GM23338 (cell line): ENCODE data around the gene ADGRG2. TPM values are rescaled to one million over a fixed set of nuclear protein-coding genes. Genes with fewer than 3 reads are reported as not detected.

ENCODE experiments used
- CREB1 ChIP-seq: fragments of 250-450 bp; sonication (Bioruptor Pico); IDR thresholded peaks from 2 replicates; pipeline ENCODE4 v1.5.0; 2020; ENCODE audit warnings: low read depth, mild to moderate bottlenecking, moderate library complexity
- EZH2 ChIP-seq: fragments of 200-600 bp; sonication (generic); IDR thresholded peaks from one replicate; pipeline ENCODE4 v1.8.0; 2017; ENCODE audit warnings: antibody characterized with exemption, mild to moderate bottlenecking, low read depth; ENCODE audit not compliant: unreplicated experiment
- JUNB ChIP-seq: IDR thresholded peaks from one replicate; pipeline ENCODE4 v1.6.1; 2016; ENCODE audit warnings: antibody characterized with exemption; ENCODE audit not compliant: unreplicated experiment
- NANOG ChIP-seq: IDR thresholded peaks from 2 replicates; pipeline ENCODE4 v1.6.1; 2016; ENCODE audit warnings: antibody characterized with exemption, borderline replicate concordance
- POLR2AphosphoS5 ChIP-seq: IDR thresholded peaks from 2 replicates; pipeline ENCODE4 v1.6.1; 2016; ENCODE audit warnings: antibody characterized with exemption, low read depth
- STAT1 ChIP-seq: IDR thresholded peaks from one replicate; pipeline ENCODE4 v1.6.1; 2016; ENCODE audit warnings: antibody characterized with exemption; ENCODE audit not compliant: unreplicated experiment
- ZNF114 ChIP-seq: fragments of 250-450 bp; sonication (Bioruptor Pico); IDR thresholded peaks from 2 replicates; pipeline ENCODE4 v1.5.0; 2020; ENCODE audit warnings: mild to moderate bottlenecking, moderate library complexity
- ZNF331 ChIP-seq: fragments of 250-450 bp; sonication (Bioruptor Pico); IDR thresholded peaks from 2 replicates; pipeline ENCODE4 v1.5.0; 2020; ENCODE audit warnings: low read depth, mild to moderate bottlenecking, moderate library complexity
- polyA plus RNA-seq: library from polyadenylated mRNA; unstranded; fragments of >200 nt; fragmentation: Nextera tagmentation; extraction: Ambion mirVana; gene quantifications from 2 replicates; pipeline ENCODE4 v1.2.1, GENCODE V29; 2016
- total RNA-seq: library from RNA; depleted of rRNA; stranded (reverse); fragments of >200 nt; shearing (Covaris generic); gene quantifications from 2 replicates; pipeline ENCODE4 v1.2.3, GENCODE V29; 2014
- TF ChIP-seq, protein P1 (sequence below): fragments of 250-450 bp; sonication (Bioruptor Pico); IDR thresholded peaks from 2 replicates; pipeline ENCODE4 v1.5.0; 2020; ENCODE audit warnings: mild to moderate bottlenecking, moderate library complexity
- TF ChIP-seq, protein P2 (sequence below), 2 experiments: fragments of 200-600 bp in 1 of 2; sonication (generic) in 1 of 2; conservative IDR thresholded peaks; 2 replicates each; pipeline versions ENCODE4 v1.5.1 to v1.6.1; 2016 to 2017; ENCODE audit warnings: antibody characterized with exemption in 2 of 2, low read depth in 2 of 2, mild to moderate bottlenecking in 2 of 2, moderate library complexity in 1 of 2
- TF ChIP-seq, protein P3 (sequence below): IDR thresholded peaks from one replicate; pipeline ENCODE4 v1.6.1; 2018; ENCODE audit warnings: antibody characterized with exemption; ENCODE audit not compliant: unreplicated experiment
- TF ChIP-seq, protein P4 (sequence below): IDR thresholded peaks from 2 replicates; pipeline ENCODE4 v1.6.1; 2016; ENCODE audit warnings: antibody characterized with exemption

ADGRG2 gene
- total and polyA plus RNA-seq, 2 experiments from 2014 or later, result 4.0 to 10.8 TPM

DNA sequence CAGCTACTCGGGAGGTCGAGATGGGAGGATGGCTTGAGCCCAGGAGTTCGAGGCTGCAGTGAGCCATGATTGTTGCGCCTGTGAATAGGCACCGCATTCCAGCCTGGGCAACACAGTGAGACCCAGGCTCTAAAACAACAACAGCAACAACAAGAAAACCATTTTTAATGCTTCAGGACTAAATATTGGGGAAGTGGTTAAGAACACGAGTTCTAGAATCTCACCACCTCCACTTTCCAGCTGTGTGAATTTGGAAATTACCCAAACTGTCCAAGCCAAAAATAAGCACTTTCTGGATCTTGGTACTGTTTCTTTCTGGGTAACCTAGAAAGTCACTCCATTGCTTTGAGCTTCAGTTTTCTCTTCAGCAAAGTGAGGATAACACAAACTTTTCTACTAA is 63.2 kb downstream of the ADGRG2 start (continued):
- TF ChIP-seq, protein P1, sequence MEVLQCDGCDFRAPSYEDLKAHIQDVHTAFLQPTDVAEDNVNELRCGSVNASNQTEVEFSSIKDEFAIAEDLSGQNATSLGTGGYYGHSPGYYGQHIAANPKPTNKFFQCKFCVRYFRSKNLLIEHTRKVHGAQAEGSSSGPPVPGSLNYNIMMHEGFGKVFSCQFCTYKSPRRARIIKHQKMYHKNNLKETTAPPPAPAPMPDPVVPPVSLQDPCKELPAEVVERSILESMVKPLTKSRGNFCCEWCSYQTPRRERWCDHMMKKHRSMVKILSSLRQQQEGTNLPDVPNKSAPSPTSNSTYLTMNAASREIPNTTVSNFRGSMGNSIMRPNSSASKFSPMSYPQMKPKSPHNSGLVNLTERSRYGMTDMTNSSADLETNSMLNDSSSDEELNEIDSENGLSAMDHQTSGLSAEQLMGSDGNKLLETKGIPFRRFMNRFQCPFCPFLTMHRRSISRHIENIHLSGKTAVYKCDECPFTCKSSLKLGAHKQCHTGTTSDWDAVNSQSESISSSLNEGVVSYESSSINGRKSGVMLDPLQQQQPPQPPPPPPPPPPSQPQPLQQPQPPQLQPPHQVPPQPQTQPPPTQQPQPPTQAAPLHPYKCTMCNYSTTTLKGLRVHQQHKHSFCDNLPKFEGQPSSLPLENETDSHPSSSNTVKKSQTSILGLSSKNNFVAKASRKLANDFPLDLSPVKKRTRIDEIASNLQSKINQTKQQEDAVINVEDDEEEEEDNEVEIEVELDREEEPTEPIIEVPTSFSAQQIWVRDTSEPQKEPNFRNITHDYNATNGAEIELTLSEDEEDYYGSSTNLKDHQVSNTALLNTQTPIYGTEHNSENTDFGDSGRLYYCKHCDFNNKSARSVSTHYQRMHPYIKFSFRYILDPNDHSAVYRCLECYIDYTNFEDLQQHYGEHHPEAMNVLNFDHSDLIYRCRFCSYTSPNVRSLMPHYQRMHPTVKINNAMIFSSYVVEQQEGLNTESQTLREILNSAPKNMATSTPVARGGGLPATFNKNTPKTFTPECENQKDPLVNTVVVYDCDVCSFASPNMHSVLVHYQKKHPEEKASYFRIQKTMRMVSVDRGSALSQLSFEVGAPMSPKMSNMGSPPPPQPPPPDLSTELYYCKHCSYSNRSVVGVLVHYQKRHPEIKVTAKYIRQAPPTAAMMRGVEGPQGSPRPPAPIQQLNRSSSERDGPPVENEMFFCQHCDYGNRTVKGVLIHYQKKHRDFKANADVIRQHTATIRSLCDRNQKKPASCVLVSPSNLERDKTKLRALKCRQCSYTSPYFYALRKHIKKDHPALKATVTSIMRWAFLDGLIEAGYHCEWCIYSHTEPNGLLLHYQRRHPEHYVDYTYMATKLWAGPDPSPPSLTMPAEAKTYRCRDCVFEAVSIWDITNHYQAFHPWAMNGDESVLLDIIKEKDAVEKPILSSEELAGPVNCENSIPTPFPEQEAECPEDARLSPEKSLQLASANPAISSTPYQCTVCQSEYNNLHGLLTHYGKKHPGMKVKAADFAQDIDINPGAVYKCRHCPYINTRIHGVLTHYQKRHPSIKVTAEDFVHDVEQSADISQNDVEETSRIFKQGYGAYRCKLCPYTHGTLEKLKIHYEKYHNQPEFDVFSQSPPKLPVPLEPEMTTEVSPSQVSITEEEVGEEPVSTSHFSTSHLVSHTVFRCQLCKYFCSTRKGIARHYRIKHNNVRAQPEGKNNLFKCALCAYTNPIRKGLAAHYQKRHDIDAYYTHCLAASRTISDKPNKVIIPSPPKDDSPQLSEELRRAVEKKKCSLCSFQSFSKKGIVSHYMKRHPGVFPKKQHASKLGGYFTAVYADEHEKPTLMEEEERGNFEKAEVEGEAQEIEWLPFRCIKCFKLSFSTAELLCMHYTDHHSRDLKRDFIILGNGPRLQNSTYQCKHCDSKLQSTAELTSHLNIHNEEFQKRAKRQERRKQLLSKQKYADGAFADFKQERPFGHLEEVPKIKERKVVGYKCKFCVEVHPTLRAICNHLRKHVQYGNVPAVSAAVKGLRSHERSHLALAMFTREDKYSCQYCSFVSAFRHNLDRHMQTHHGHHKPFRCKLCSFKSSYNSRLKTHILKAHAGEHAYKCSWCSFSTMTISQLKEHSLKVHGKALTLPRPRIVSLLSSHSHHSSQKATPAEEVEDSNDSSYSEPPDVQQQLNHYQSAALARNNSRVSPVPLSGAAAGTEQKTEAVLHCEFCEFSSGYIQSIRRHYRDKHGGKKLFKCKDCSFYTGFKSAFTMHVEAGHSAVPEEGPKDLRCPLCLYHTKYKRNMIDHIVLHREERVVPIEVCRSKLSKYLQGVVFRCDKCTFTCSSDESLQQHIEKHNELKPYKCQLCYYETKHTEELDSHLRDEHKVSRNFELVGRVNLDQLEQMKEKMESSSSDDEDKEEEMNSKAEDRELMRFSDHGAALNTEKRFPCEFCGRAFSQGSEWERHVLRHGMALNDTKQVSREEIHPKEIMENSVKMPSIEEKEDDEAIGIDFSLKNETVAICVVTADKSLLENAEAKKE (CRISPR knock-in tag), result no peak
- no peak for TF ChIP-seq ZNF331 (CRISPR knock-in tag)
- TF ChIP-seq NANOG, result no peak
- no peak for TF ChIP-seq JUNB
- TF ChIP-seq, protein P2, sequence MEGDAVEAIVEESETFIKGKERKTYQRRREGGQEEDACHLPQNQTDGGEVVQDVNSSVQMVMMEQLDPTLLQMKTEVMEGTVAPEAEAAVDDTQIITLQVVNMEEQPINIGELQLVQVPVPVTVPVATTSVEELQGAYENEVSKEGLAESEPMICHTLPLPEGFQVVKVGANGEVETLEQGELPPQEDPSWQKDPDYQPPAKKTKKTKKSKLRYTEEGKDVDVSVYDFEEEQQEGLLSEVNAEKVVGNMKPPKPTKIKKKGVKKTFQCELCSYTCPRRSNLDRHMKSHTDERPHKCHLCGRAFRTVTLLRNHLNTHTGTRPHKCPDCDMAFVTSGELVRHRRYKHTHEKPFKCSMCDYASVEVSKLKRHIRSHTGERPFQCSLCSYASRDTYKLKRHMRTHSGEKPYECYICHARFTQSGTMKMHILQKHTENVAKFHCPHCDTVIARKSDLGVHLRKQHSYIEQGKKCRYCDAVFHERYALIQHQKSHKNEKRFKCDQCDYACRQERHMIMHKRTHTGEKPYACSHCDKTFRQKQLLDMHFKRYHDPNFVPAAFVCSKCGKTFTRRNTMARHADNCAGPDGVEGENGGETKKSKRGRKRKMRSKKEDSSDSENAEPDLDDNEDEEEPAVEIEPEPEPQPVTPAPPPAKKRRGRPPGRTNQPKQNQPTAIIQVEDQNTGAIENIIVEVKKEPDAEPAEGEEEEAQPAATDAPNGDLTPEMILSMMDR (conservative IDR thresholded peaks at IDR 0.05; ENCODE audit: low read depth in 2 of 2), result no peak
- TF ChIP-seq, protein P3, sequence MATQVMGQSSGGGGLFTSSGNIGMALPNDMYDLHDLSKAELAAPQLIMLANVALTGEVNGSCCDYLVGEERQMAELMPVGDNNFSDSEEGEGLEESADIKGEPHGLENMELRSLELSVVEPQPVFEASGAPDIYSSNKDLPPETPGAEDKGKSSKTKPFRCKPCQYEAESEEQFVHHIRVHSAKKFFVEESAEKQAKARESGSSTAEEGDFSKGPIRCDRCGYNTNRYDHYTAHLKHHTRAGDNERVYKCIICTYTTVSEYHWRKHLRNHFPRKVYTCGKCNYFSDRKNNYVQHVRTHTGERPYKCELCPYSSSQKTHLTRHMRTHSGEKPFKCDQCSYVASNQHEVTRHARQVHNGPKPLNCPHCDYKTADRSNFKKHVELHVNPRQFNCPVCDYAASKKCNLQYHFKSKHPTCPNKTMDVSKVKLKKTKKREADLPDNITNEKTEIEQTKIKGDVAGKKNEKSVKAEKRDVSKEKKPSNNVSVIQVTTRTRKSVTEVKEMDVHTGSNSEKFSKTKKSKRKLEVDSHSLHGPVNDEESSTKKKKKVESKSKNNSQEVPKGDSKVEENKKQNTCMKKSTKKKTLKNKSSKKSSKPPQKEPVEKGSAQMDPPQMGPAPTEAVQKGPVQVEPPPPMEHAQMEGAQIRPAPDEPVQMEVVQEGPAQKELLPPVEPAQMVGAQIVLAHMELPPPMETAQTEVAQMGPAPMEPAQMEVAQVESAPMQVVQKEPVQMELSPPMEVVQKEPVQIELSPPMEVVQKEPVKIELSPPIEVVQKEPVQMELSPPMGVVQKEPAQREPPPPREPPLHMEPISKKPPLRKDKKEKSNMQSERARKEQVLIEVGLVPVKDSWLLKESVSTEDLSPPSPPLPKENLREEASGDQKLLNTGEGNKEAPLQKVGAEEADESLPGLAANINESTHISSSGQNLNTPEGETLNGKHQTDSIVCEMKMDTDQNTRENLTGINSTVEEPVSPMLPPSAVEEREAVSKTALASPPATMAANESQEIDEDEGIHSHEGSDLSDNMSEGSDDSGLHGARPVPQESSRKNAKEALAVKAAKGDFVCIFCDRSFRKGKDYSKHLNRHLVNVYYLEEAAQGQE, result no peak
- no peak for TF ChIP-seq EZH2
- no peak for TF ChIP-seq STAT1
- TF ChIP-seq, protein P4, sequence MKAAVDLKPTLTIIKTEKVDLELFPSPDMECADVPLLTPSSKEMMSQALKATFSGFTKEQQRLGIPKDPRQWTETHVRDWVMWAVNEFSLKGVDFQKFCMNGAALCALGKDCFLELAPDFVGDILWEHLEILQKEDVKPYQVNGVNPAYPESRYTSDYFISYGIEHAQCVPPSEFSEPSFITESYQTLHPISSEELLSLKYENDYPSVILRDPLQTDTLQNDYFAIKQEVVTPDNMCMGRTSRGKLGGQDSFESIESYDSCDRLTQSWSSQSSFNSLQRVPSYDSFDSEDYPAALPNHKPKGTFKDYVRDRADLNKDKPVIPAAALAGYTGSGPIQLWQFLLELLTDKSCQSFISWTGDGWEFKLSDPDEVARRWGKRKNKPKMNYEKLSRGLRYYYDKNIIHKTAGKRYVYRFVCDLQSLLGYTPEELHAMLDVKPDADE, result no peak
- TF ChIP-seq CREB1, result no peak
- no peak for TF ChIP-seq POLR2AphosphoS5
- no peak for TF ChIP-seq ZNF114 (CRISPR knock-in tag)
